Adrenal gland (tissue), 12 donors: ENCODE results near the gene CARD8. TPM values are rescaled to one million over a fixed set of nuclear protein-coding genes. Genes with fewer than 3 reads are reported as not detected.
A peak's percentile ranks its signal among the peaks of the same experiment; 100 is the strongest.

Source experiments
- DNase-seq, 7 donors: peaks; one replicate each; pipeline ENCODE4 v3.0.0-alpha.2; 2019 to 2020
- H3K27ac ChIP-seq, 5 donors: fragments of 200-600 bp; sonication (generic) in 4 of 5; 1 replicate in 3 of 5; 2 replicates in 2 of 5; pipeline versions ENCODE4 v1.5.1 to v1.8.0; 2016 to 2020; ENCODE audit warnings: mild to moderate bottlenecking in 1 of 5
- H3K27me3 ChIP-seq: fragments of 200-600 bp; 2 replicates; pipeline ENCODE4 v1.8.0; 2021
- H3K36me3 ChIP-seq, 2 donors: fragments of 200-600 bp; replicated peaks in 1 of 2; 1 replicate in 1 of 2; 2 replicates in 1 of 2; pipeline versions ENCODE4 v1.5.1 to v1.8.0; 2018 to 2022
- H3K4me1 ChIP-seq, 2 donors: fragments of 200-600 bp; replicated peaks in 1 of 2; 1 replicate in 1 of 2; 2 replicates in 1 of 2; pipeline versions ENCODE4 v1.5.1 to v1.8.0; 2018 to 2021
- H3K4me3 ChIP-seq, 4 donors: fragments of 200-600 bp; sonication (generic) in 3 of 4; one replicate each; pipeline ENCODE4 v1.5.1; 2016 to 2018
- H3K9me3 ChIP-seq, 3 donors: fragments of 200-600 bp; sonication (generic) in 1 of 3; replicated peaks in 1 of 3; 1 replicate in 2 of 3; 2 replicates in 1 of 3; pipeline versions ENCODE4 v1.5.1 to v1.8.0; 2016 to 2021
- POLR2A ChIP-seq, 2 donors: fragments of 450-650 bp; IDR thresholded peaks; one replicate each; pipeline ENCODE4 v1.6.1; 2017; ENCODE audit warnings: antibody characterized with exemption in 2 of 2, mild to moderate bottlenecking in 2 of 2, moderate library complexity in 1 of 2
- WGBS, 4 donors: extraction: QIAGEN DNeasy Blood & Tissue Kit in 2 of 4; methylation state at CpG; one replicate each; pipeline versions ENCODE4 v1.1.5 to v1.1.7; 2013 to 2017; 5-methylcytosine and 5-hydroxymethylcytosine counted together
- intact Hi-C, 2 donors: fragments of 100-400 bp; cut with DNase I; formaldehyde crosslinking; loops; one replicate each; pipeline versions ENCODE4 v1.14.1 to v1.15.0; 2022 to 2023
- polyA plus RNA-seq, 3 donors: library from polyadenylated mRNA; stranded (reverse); fragments of 200-250 nt in 2 of 3; fragments of 350-450 nt in 1 of 3; fragmentation: Illumina TruSeq in 1 of 3; extraction: RNeasy Lipid Tissue Mini Kit (QIAGEN cat#74804) in 1 of 3; gene quantifications; one replicate each; pipeline ENCODE4 v1.2.3, GENCODE V29; 2013 to 2014
- total RNA-seq, 9 donors: library from RNA; depleted of rRNA in 4 of 9; stranded (reverse); fragments of >200 nt in 4 of 9; fragments of 120-200 nt in 1 of 9; fragmentation: NEBNext Ultra II Directional in 1 of 9; extraction: Animal tissue kit (Norgen Biotek cat#: 25700) in 1 of 9; gene quantifications; one replicate each; pipeline versions ENCODE4 v1.1.0 to v1.2.4, GENCODE V29; 2013 to 2023
- TF ChIP-seq, protein P1 (sequence below), 6 experiments: fragments of 450-650 bp in 4 of 6; fragments of 200-600 bp in 2 of 6; sonication (generic) in 1 of 6; IDR thresholded peaks; 1 replicate in 5 of 6; 2 replicates in 1 of 6; pipeline versions ENCODE4 v1.5.1 to v1.8.0; 2016 to 2021; ENCODE audit warnings: antibody characterized with exemption in 6 of 6, mild to moderate bottlenecking in 2 of 6, moderate library complexity in 1 of 6
- donor health status: healthy with polysubstance abuse.
- donor health status: Bipolar disorder and iron deficiency.
- donor health status: DM: yes; HTN: yes; CAD: no.
- donor health status: DM: no; HTN: no; CAD: no.
- donor health status: DM: no; HTN: no; CAD: no.
- donor health status: DM: yes; HTN: yes; CAD: no.

CARD8 gene
- total and polyA plus RNA-seq, 12 donors: 14.1 to 48.3 (median 32.7) TPM

- H3K36me3 ChIP-seq: peaks cover 0 to 6% of the 10 kb centered on the region in 2 donors
- peaks cover 4 to 10% of the 10 kb centered on the region in 2 donors for H3K4me1 ChIP-seq
- no peak overlapping the region for H3K4me3 ChIP-seq
- no peak for TF ChIP-seq POLR2A (IDR thresholded peaks at IDR 0.05)
- TF ChIP-seq, protein P1, sequence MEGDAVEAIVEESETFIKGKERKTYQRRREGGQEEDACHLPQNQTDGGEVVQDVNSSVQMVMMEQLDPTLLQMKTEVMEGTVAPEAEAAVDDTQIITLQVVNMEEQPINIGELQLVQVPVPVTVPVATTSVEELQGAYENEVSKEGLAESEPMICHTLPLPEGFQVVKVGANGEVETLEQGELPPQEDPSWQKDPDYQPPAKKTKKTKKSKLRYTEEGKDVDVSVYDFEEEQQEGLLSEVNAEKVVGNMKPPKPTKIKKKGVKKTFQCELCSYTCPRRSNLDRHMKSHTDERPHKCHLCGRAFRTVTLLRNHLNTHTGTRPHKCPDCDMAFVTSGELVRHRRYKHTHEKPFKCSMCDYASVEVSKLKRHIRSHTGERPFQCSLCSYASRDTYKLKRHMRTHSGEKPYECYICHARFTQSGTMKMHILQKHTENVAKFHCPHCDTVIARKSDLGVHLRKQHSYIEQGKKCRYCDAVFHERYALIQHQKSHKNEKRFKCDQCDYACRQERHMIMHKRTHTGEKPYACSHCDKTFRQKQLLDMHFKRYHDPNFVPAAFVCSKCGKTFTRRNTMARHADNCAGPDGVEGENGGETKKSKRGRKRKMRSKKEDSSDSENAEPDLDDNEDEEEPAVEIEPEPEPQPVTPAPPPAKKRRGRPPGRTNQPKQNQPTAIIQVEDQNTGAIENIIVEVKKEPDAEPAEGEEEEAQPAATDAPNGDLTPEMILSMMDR (IDR thresholded peaks at IDR 0.05): no peak
- peak in 1 of 7 donors; percentile 31 for DNase-seq
- no peaks in the 10 kb centered on the region for H3K9me3 ChIP-seq
- 83 to 91% (median 88%) methylated on average over 12 to 37 of the region's 37 CpGs for WGBS, 4 donors
- no peaks in the 10 kb centered on the region for H3K27me3 ChIP-seq
- no peak overlapping the region for H3K27ac ChIP-seq
- intact Hi-C loops: no loop called here
Measured at GRCh38 chr19:48171710-48172109, 84.0 kb downstream of the CARD8 start.

DNA sequence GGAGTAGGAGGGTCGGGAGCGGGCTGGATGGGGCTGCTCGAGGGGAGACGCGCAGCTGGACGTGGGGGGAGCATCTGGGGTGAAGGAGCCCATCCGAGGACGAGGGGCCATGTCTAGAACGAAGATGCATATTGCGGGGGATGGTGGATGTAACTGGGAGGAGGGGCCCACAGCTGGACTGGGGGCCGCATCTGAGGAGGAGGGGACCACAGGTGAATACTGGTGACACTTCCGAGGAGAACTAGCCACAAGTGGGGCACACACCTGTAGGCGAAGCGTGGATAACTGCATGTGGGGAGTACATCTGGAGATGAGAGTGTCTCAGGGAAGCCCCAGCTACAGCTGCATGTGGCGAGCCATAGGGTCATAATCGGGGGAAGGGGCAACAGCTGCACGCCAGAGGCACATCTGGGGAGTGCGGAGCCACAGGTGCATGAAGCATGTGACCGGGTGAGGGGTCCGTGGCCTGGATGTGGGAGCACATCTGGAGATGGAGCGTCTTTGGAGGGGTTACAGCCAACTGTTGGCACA, 84.8 kb downstream of the CARD8 start:
- Histone ChIP-seq H3K4me1 (peaks cover 4 to 10% of the 10 kb centered on the region in 2 donors), H3K36me3 (peaks cover 0 to 6% of the 10 kb centered on the region in 2 donors), H3K9me3 (no peaks in the 10 kb centered on the region), H3K4me3 (peak overlapping the region in 3 of 4 donors; percentile 4 to 84 (median 59)), H3K27ac (peak overlapping the region in 2 of 5 donors; percentile 84 to 95), H3K27me3 (no peaks in the 10 kb centered on the region)
- peak in 1 of 7 donors; percentile 31 for DNase-seq
- WGBS, 4 donors: 1 to 4% (median 3%) methylated on average over 17 to 21 of the region's 21 CpGs
- intact Hi-C loops: no loop called here
- TF ChIP-seq, protein P1 (IDR thresholded peaks at IDR 0.05): no peak
- no peak for TF ChIP-seq POLR2A (IDR thresholded peaks at IDR 0.05)

GRCh38 chr19:48169939-48170803, 85.5 kb downstream of the CARD8 start, which contains the start of the genes LIG1 and ZSWIM9:
Gene LIG1 (minus strand): TSS chr19:48170344. CDS start chr19:48165566, 4,778 bp downstream.
Gene ZSWIM9 (plus strand): TSS chr19:48170680. CDS start chr19:48171803, 1,123 bp downstream.
- 1% methylated on average over 20 to 82 of the region's 82 CpGs for WGBS, 4 donors
- peaks cover 0 to 6% of the 10 kb centered on the region in 2 donors for H3K36me3 ChIP-seq
- H3K27me3 ChIP-seq: no peaks in the 10 kb centered on the region
- intact Hi-C loops: no loop called here
- H3K4me3 ChIP-seq: peak within 1 kb of the TSS; percentile 59 to 88 (median 82)
- peak within 1 kb of the TSS; percentile 84 to 95 (median 87) for H3K27ac ChIP-seq
- TF ChIP-seq POLR2A (IDR thresholded peaks at IDR 0.05): peak in 1 of 2 donors; percentile 46
- TF ChIP-seq, protein P1 (IDR thresholded peaks at IDR 0.05): peak in 1 of 6 experiments; percentile 32
- H3K4me1 ChIP-seq: peaks cover 4 to 10% of the 10 kb centered on the region in 2 donors
- peak; percentile 90 to 93 (median 92) for DNase-seq
- H3K9me3 ChIP-seq: no peaks in the 10 kb centered on the region

- intact Hi-C loops: no loop called here
- no peaks in the 10 kb centered on the region for H3K27me3 ChIP-seq
- H3K36me3 ChIP-seq: peaks cover 0 to 6% of the 10 kb centered on the region in 2 donors
- TF ChIP-seq POLR2A (IDR thresholded peaks at IDR 0.05): no peak
- TF ChIP-seq, protein P1 (IDR thresholded peaks at IDR 0.05): no peak
- H3K4me3 ChIP-seq: peak overlapping the region in 2 of 4 donors; percentile 59 to 84
- peak; percentile 71 to 88 (median 76) for DNase-seq
- peak overlapping the region in 4 of 5 donors; percentile 84 to 95 (median 90) for H3K27ac ChIP-seq
- peaks cover 4 to 10% of the 10 kb centered on the region in 2 donors for H3K4me1 ChIP-seq
- H3K9me3 ChIP-seq: no peaks in the 10 kb centered on the region
- WGBS, 4 donors: 2 to 4% (median 3%) methylated on average over 7 to 15 of the region's 15 CpGs
Measured at GRCh38 chr19:48169578-48169938, 86.2 kb downstream of the CARD8 start.
